ENCODE data around the gene UBE2D2.
A peak's percentile ranks its signal among the peaks of the same experiment; 100 is the strongest.

The UBE2D2 gene

DNA sequence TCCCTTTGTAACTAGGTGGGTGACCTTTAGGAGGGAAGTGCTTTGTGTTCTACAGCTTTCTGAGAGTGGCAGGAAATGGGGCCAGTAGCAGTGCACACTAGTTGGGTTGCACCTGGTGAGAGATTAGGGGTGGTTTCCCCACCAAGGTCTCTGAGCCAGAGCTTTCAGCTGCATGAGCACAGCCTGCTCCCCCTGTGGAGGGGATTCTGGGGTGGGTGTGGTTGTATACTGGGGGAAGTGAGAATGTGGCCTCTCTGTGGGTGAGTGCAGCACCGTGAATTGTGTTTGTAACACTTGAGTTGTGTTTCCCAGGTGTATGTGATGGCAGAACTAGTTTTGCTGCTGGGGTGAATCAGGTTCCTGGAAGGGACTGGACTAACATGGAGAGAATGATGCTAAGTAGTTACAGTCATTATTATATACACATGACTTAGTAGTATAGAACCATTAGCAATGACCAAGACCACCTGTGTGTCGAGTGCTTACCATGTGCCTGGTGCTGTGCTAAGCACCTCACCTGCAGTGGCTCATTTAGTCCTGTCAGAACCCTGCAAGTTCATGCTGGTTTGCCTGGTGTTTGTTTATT lies 75.2 kb downstream of the UBE2D2 start:
- no peak for DNase-seq (ENCODE audit: low spot score)

DNA sequence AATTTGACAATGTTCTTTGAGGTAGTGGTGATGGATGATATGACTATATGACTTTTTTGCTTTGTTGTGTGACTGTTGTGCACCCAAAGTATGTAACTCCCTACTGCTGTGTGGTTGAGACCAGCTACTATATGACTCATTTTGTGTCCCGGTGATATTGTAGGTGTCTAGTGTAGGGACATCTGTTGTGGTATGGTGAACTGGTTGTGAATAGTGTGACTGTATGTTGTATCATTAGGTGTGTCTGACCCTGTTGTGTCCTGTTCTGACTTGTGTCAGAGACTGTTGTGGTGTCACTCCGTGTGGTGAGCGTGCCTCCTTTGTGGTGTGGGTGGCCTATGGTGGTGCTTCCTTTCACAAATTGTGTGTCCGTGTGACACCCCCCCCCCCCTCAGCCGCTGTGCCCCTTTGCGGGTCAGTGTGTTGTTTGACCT lies 75.9 kb downstream of the UBE2D2 start:
- DNase-seq (ENCODE audit: low spot score): peak; percentile 92

- peak; percentile 86 for DNase-seq (ENCODE audit: low spot score)
Observed at GRCh38 chr5:139637438-139638089, 76.4 kb downstream of the UBE2D2 start.

- peak; percentile 95 for DNase-seq (ENCODE audit: low spot score)
Observed at GRCh38 chr5:139638090-139638735, 77.1 kb downstream of the UBE2D2 start.

DNA sequence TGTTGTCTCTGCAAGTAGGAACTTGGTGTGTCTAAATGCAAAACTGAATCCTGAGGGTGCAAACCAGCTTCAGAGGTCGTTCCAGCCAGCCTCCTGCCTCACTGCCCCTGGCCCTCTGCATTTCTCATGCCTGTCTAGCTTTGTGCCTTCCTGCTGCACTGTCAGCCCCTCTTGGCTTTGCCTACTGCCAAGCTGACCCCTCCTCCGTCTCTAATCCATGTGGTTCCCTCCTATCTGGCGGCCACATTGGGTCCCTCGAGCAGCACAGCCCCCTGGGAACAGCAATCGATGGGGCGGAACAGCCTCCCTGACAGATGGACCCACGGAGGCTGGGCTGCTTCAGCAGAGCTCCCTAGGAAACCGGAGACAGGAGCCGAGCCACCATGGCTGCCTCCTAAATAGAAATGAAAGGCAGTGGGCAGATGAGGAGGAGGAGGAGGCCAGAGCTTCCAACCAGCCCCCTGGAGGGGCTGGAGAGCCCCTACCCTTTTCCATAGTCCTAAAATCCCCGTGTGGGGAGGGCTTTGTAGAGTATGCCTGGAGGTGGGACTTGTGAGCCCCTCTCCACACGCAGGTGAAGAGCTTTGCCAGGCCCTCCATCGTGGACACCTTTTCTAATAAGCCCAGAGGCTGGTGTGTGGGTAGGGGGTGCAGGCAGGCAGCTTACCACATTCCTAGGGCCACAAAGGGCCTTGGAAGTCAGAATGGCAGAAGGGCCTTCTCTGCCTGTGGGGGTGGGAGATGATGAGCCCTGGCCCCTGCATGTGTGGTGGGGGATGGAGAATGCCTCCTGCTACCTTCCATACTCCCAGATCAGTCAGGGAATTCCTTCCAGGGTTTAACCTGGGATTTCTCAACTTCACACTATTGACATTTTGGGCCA lies 77.8 kb downstream of the UBE2D2 start:
- DNase-seq (ENCODE audit: low spot score): no peak

DNA sequence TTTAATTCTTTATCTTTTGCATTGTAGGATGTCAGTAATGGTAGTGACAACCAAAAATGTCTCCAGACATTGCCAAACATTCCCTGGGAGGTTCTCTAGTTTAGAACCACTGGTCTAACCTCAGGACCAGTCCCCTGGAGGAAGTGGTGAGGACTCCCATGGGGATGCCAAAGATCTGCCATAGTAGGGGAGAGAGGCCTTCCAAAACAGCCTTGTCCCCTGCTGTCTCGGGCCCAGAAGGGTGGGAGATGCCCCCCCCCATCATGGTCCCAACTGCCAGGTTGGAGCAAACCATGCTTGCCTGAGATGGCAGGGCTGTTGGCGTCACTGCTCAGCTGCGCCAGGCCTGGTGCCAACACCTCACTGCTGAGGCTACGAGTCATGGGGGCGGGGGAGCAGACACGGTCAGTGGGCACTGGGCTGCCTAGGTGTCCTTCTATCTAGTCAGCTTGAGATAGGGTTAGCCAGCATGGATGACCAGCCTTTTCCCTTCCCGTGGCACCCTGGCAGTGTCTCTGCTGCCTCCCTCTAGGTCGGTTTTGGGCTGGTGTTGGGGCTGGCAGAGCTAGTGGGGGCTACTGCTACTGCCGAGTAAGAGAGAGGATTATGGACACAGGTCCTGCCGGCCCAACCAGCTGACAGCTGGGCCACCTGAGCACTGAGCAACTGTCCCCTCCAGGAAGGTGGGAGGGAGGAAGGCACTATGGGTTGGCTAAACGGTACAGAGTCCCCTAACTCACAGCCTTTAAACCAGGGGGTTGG lies 78.7 kb downstream of the UBE2D2 start:
- DNase-seq (ENCODE audit: low spot score): no peak

DNA sequence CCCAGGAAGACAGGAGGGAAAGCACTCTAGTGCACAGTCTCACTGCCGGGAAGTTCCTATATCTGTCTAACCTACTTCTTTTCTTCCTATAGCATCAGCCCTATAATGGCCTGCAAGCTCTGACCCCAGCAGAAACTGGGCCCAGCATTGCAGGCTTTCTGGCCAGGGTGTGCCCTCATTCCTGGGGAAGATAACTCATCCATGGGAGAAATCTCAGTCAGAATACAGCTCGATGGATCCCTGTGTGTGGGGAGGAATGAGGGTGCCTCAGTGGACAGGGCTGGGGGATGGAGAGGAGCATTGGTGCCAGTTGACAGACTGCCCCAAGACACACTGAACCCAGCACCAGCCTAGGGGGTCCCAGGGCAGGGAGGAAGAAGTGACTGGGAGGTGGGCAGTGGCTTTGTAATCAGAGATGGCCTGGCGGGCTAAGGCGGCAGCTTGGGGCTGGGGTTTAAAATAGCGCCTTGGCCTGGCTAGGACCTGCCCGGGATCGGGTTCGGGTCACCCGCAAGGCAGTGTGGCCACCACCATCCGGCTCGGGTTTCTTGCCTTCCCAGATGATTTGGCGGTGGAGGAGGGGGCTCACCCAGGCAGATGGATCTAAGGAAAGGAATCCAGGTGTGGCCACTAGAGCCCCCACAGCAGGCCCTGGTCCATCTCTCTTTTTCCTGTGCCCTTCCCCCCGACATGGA lies 79.4 kb downstream of the UBE2D2 start:
- DNase-seq (ENCODE audit: low spot score): no peak

DNA sequence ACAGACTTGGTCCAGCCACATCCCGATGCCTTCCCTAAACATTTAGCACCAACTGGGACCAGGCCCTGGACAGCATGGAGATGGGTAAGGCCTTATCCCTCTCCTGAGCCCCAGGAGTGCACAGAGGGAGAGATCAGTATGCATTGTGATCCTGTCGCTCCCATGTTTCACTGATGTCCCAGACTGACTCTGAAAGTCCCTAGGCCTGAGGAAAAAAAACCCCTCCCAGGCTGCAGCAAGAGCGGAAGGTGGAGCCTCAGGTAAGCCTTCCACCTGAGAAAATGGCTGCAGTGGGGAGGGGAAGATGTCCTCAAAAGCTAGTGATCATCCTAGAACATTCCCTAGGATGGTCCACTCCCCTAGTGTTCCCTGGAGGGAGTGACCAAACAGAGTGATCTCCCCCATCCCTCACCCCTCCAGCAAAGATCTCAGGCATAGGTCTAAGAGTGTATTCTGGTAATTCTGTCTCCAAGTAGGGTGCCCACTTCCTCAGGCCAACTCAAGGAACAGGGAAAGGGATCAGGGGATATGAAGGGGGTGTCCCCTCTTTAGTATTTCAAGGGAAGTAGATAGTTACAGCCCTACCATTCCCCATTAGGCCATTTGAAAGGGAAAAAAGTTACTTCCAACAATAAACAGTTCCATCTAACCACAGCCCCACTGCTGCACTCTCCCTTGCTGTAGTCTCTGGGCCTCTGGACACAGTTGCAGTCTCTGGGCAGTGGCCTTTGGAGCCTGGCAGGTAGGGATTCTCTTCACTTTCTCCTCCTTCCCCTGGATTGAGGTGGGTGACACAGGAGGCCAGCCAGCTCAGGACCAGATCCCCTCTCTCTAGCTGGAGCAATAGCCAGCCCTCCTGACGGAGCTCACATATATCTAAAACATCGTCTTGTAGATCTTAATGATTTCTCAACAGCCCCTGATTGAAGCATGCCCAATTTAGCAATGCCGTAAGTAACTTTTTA lies 80.3 kb downstream of the UBE2D2 start:
- no peak for DNase-seq (ENCODE audit: low spot score)

- DNase-seq (ENCODE audit: low spot score): no peak
Observed at GRCh38 chr5:139642213-139642612, 81.1 kb downstream of the UBE2D2 start.

DNA sequence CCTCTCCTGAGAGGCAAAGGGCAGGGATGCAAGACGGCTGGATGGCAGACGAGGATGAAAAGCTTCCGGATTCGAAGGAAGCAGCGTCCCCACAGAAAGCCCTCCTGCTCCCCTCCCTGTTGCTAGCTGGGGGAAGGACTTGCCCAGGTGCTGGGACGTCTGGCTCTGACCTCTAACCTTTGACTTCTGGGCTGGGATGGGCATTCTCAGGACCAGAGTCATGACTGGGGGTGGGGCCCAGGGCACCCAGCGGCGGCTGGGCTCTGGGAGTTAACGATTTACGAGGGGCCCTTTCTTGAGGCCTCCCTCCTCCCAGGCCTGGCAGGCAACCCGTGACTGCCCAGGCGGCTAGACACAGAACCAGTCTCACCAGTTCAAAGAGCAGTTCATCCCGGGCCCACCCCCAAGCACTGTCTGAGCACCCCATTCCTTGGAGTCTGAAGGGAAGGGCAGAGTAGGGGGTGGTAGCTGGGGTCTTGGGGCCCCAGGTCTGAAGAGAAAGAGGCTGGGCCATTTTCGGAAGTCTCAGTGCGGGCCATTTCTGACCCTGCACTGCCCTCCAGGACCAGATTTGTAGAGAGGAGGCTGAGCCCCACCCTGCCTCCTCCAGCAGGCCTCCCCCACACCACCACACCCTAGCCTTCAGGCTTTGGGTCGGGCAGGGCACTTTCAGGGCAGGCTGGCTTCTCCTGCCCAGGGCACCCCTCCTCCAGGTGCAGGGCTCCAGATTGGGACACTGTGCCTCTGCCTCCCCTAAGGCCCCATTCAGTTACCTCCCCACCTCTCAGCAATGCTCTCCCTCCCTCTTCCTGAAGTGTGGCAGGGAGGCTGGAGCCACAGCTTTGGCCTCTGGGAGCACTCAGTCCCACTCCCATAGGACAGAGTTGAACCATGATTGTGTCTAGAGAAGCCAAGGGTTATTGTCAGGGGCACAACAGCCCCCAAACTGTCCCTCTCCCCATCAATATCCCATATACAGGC lies 82.0 kb downstream of the UBE2D2 start:
- no peak for DNase-seq (ENCODE audit: low spot score)

GRCh38 chr5:139644001-139644456 lies 82.9 kb downstream of the UBE2D2 start:
- no peak for DNase-seq (ENCODE audit: low spot score)

- DNase-seq (ENCODE audit: low spot score): no peak
Observed at GRCh38 chr5:139644646-139645429, 83.7 kb downstream of the UBE2D2 start.

DNA sequence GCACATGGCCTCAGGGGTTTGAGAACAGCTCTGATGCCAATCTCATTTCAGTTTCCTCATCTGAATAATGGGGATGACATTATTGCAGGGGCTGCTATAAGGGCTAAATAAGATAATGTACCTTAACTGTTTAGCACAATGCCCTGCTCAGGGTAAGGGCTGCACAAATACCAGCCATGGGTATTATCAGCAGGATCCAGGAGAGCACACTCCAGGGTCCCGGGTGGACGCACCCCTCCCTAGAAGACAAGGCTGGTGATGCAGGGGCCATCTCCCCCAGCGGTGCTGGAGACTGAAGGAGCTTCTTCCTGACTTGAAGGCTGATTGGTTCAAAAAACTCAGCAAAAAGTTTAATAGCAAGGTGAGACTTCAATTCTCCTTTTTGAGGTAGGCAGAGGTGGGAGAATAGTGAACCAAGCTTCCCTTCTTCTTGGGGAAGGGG lies 84.3 kb downstream of the UBE2D2 start:
- DNase-seq (ENCODE audit: low spot score): no peak

- no peak for DNase-seq (ENCODE audit: low spot score)
Observed at GRCh38 chr5:139646111-139646510, 85.0 kb downstream of the UBE2D2 start.

DNA sequence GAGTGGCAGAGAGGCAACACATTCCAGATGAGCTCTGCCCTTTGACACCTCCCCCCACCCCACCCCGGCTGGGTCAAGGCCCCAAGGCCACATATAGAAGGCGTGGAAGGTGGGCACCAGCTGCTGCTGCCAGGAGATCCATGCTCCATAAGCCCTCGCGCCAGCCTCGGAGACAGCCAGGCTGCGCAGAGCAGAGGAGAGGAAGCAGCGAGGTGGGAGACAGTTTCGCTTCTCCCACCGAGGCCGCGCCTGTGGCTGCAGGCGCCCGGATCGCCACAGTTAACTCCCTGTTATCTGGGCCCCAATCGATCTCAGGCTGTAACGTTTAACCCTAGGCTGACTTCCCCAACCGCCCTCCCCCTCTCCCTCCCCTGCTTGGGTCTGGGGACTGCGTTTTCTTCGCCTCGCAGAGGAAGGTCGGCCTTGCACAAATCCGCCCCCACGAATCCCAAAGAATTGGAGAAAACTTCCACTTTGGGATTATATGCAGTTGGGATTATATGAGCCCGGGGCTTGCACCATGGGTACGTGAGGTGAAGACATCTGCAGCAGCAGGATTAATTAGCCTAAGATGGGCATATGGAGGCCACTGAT lies 85.9 kb downstream of the UBE2D2 start:
- no peak for DNase-seq (ENCODE audit: low spot score)

DNA sequence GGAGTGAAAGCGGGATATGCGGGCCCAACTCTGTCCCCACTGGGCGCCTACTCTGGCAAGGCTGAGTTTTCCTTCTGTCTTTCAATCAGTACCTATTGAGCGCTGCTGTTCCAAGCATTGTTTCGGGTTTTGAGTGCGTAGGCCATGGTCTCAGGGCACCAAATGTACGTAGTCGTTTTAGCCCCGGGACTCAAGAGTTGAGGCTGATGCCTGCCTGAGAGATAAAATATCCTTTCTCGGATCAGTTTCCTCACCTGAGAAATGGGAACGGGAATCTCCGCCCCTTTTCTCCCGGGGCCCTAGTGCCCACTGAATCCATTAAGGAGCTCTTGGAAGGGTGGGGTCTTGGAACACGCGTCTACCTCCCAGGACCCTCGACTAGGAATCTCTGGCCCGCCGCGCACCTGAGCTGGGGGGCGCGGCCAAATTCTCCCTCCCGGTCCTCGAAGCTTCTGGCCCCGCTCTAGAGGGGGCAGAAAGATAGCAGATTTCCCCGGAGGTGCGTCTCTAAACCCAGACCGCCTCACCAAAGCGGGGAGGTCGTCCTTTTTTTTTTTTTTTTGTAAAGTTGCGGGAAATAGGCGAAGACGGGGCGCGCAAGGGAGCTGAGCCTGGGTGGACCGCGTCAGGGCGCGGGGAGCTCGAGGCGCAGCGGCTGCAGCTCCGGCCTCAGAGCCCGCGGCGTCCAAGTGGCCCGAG lies 86.5 kb downstream of the UBE2D2 start:
- DNase-seq (ENCODE audit: low spot score): no peak
